HG03432 (cell line): ENCODE measurements around the gene CLSTN1.
"Not testable (repeated sequence)": the region's sequence is repeated elsewhere in the genome, so short reads cannot be mapped to it uniquely, and the experiment has no call there.

Experiments
- ATAC-seq: cut with Tn5 transposase; IDR thresholded peaks from one replicate; pipeline ENCODE4 v1.9.1; 2021; ENCODE audit warnings: mild to moderate bottlenecking, moderate library complexity; ENCODE audit not compliant: unreplicated experiment

Gene CLSTN1

GRCh38 chr1:9826616-9827015, 2.9 kb upstream of the CLSTN1 start:
- no peak for ATAC-seq

DNA sequence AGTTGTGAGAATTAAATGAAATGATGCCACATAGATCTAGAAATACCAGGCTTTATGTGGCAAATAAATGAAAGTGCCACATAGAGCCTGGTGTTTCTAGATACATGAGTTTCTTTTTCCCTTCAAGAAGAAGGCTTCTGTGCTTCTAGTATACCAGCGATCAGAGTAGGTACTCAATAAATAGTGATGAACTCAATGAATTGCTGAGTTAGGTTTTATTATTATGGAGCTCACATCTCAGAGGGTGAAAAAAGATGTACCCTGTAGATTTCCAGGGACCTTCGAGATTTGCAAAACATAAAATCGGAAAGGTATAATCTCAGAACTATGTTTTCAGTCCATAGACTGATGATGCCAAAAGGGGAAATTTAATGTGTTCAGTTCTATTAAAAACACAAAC, 2.3 kb upstream of the CLSTN1 start:
- ATAC-seq = no peak

DNA sequence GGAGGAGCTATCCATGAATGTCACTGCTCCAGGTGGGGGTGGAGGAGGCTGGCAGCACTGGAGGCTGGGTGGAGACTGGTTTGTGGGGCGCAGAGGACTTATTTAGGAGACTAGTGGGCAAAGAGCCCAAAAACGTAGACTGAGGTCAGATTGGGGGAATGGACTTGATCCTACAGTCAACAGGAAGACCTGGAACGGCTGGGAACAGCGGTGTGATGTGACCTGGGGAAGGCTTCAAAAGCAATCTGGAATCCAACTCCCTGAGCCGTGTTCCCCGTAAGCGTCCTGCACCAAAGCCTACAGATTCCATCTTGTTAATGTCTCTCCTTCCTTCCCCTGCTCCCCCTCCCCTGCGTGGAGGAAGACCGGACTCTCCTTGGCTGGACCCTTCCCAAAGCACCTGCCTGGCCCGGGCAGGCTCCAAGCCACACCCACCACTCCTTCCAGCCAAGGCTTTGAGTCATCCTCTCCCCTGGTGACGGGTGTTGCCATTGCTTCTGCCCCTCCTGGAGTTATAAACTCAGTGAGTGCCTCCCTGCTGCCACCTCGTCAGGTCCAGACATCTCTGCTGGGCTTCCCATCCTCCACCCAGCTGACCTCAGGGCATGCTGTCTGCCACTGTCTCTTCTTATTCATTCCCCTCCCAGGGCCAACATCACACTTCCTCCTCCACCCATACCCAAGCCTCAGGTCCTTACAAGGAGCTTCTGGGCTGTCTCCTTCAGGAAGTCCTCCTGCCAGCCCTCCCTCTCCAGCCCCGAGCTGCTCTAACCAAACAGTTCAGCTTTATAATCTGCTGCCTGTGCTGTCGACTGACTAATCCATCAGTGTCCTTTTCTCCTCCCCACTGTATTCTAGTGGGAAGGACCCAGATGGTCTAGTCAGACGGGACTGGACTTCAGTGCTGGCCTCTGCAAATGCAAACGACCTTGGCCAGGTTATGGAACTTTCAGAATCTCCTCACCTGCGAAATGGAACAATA, 1.6 kb upstream of the CLSTN1 start:
- ATAC-seq = no peak

GRCh38 chr1:9824702-9825089, 931 bp upstream of the CLSTN1 start:
- ATAC-seq = no peak

DNA sequence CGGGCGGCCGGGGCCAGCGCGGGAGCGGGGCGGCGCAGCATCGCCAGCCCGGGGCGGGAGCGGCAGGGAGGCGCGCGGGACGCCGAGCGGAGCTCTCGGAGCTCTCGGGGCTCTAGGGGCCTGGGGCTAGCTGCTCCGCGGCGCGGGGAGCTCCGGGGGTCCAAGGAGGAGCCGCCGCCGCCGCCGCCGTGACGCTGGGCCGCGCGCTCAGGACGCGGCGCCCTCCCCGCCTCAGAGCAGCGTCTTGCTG, 147 bp downstream of the CLSTN1 start:
- peak; percentile 26 for ATAC-seq

DNA sequence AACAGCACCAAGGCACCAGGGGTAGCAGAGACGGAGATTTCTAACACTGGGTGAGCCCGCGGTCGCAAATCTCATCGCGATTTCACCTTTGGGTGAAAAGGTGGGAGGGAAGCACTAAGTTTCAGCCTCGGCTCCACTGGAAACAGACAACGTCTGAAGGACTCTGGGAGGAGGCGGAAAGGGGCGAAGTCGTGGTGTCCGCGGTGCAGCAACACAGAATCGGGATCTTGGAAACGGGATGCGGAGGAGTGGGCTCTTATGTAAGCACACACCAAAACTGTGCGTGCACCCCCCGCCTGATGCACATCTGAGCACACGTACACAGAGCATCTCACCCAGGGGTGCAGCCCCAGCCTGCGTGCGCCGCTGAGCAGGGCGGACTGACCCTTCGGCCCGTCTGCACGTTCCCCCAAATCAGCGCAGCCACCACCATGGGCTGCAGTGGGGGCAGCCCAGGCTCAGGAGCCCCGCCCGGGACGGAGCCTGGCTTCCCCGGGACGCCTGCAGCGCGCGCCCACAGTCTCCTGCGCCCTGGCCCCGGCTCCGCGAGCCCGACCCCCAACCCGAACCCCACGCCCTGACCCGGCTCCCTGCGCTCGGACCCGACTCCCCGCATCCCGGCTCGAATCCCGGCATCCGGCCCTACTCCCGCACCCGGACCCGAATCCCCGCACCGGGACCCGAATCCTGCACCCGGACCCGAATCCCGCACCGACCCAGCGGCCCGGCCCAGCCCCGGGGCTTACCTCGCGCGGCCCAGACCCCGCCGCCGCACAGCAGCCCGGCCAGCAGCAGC, 670 bp downstream of the CLSTN1 start:
- ATAC-seq = no peak

- ATAC-seq = no peak
These were observed 1.3 kb downstream of the CLSTN1 start for GRCh38 chr1:9822490-9822889.

DNA sequence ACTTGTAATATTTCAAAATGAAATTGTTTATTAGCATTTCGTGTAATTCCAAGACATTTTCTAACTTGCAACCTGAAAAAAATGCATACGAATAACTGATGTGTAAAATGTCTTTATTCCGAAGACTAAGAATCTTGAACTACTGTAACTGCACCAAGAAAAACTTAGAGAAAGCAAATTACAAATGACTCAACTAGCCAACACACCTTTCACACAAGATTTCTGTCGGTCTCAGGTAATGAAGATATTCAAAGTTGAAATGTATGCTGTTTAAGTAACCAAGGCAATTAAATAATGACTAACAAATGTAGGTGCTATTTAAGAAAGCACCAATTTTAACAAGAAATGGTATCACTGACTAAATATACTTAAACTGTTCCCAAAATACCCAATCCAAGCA, 2.1 kb downstream of the CLSTN1 start:
- ATAC-seq = no peak

- ATAC-seq = no peak
These were observed 3.2 kb downstream of the CLSTN1 start for GRCh38 chr1:9820521-9820920.

DNA sequence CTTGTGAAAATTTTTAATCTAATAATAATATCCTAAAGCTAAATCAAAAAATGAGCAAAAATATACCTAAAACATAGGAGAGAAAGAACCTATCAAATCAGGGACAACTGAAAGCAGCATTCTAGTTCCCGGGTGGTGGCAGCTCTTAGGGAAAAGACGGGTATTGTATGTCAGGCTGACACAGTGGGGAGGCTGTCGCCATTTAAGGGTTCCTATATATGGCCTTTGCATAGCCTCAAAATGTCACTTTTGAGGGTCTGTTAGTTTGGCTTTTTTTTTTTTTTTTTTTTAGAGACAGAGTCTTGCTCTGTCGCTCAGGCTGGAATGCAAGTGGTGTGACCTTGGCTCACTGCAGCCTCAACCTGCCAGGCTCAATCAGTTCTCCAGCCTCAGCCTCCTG, 6.0 kb downstream of the CLSTN1 start:
- ATAC-seq = no peak

GRCh38 chr1:9816199-9816598, 7.6 kb downstream of the CLSTN1 start:
- no peak for ATAC-seq

DNA sequence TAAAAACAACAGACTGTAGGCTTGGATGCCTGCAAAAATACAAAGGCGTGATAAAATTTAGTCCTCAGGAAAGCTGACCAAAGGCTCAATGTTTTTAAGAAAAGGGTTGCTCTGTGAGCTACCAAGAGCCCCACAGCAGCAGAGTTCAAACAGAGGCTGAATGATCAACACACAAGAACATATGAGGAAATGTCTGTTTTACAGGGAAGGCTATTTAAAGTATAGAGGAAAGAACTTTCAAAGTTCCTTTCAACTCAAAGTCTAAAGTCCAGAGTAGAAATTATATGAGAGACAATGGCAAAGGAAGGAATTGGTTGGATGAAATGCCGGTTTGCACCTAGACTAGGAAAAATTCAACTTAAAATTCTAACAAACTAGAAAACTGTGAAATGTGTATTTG, 8.6 kb downstream of the CLSTN1 start:
- ATAC-seq = no peak

- ATAC-seq = no peak
These were observed 9.1 kb downstream of the CLSTN1 start for GRCh38 chr1:9814619-9815018.

DNA sequence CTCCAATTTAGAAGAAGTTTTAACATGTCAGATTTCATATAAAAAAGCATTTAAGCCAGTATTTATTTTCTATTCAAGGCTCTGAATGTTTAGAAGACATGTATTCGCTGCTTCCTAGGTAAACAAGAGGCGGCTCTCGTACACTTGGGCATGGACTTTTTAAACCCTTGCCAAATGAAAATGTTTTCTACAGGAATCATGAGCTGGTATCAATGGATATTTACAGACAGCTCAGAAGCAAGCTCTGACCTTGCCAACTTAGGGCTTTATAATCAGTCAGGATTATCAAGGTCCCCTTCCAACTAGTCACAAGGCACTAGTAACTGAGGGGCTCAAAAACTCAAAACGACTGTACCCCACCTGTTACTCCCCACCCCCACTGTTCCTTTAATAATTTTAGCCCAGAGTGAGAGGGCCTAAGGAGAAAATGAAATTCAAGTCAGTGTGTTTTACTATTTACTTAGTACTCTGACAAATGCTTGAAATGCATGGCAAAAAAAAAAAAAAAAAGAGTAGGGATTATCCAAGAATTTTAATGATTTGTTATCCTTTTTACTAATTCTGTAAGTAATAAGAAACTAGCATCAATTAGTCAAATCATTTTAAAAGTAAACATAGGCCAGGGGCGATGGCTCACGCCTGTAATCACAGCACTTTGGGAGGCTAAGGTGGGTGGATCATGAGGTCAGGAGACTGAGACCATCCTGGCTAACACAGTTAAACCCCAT, 12.4 kb downstream of the CLSTN1 start:
- no peak for ATAC-seq

GRCh38 chr1:9809100-9809510, 14.7 kb downstream of the CLSTN1 start:
- ATAC-seq = no peak

DNA sequence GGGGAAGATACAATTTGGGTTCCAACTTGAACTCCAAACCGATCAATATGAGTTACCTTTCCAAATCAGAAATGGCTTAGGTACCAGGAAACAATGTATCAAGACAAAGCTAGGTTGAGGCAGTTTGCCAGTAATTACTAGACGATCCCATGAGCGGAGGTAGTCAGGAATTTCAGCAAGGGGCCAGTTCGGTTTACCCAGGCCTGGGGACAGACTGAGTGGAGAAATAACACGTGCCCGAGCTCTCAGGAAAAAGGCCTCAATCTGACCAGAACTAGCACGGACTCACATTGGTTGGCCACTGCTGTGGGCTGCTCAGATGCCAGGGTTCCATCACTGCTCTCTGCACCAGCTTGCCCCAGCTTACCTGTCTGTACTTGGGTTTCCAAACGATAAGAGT, 15.3 kb downstream of the CLSTN1 start:
- ATAC-seq = no peak

DNA sequence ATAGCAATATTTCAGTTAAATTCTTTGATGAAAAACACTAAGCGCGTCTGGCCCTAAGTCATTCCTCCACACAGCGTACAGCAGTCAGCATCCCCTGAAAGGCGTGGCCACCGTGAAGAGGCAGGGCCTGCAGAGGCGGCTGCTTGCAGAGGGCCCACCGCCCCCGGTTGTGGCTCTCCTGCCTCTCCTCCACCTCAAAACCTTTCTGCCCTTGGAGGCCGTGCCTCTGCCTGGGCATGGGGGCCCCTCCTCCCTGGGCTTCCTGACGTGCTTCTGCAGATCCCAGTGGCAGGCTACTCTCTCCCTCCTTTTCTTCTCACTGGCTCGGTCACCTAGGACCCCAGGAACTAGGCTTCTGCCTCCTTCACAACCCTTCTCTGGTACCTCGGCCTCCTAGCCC, 16.2 kb downstream of the CLSTN1 start:
- ATAC-seq = no peak

GRCh38 chr1:9805972-9806371, 17.8 kb downstream of the CLSTN1 start:
- ATAC-seq = not testable (repeated sequence)

GRCh38 chr1:9805006-9805508, 18.7 kb downstream of the CLSTN1 start:
- no peak for ATAC-seq

- not testable (repeated sequence) for ATAC-seq
These were observed 20.5 kb downstream of the CLSTN1 start for GRCh38 chr1:9803003-9803918.
